GF-D8 (cell line): Measurements from ENCODE around the gene FTO.

Experiments
- DNase-seq: peaks from one replicate; lab custom pipeline; 2025; lab: John Stamatoyannopoulos, UW

Gene FTO

GRCh38 chr16:53711390-53711789 is 7.4 kb downstream of the FTO start:
- DNase-seq, result no peak

- no peak for DNase-seq
Measured at GRCh38 chr16:53712065-53712464, 8.1 kb downstream of the FTO start.

GRCh38 chr16:53713403-53714204 is 9.6 kb downstream of the FTO start:
- DNase-seq, result no peak

GRCh38 chr16:53714205-53715022 is 10.5 kb downstream of the FTO start:
- DNase-seq, result no peak

GRCh38 chr16:53715023-53715384 is 11.0 kb downstream of the FTO start:
- DNase-seq, result no peak

GRCh38 chr16:53717577-53717976 is 13.6 kb downstream of the FTO start:
- no peak for DNase-seq

- no peak for DNase-seq
Measured at GRCh38 chr16:53721017-53721416, 17.1 kb downstream of the FTO start.

GRCh38 chr16:53726625-53727024 is 22.7 kb downstream of the FTO start:
- no peak for DNase-seq

- DNase-seq, result no peak
Measured at GRCh38 chr16:53730693-53731092, 26.7 kb downstream of the FTO start.

- DNase-seq, result no peak
Measured at GRCh38 chr16:53732296-53732929, 28.5 kb downstream of the FTO start.

- no peak for DNase-seq
Measured at GRCh38 chr16:53734908-53735307, 31.0 kb downstream of the FTO start.

- DNase-seq, result no peak
Measured at GRCh38 chr16:53736297-53736696, 32.3 kb downstream of the FTO start.

- no peak for DNase-seq
Measured at GRCh38 chr16:53737552-53737951, 33.6 kb downstream of the FTO start.

GRCh38 chr16:53740476-53740875 is 36.5 kb downstream of the FTO start:
- no peak for DNase-seq

GRCh38 chr16:53740933-53741531 is 37.1 kb downstream of the FTO start:
- no peak for DNase-seq

- no peak for DNase-seq
Measured at GRCh38 chr16:53741546-53741945, 37.6 kb downstream of the FTO start.

- no peak for DNase-seq
Measured at GRCh38 chr16:53743149-53743566, 39.2 kb downstream of the FTO start.

GRCh38 chr16:53744449-53744848 is 40.5 kb downstream of the FTO start:
- no peak for DNase-seq

- DNase-seq, result no peak
Measured at GRCh38 chr16:53745086-53745485, 41.1 kb downstream of the FTO start.

GRCh38 chr16:53745753-53746266 is 41.9 kb downstream of the FTO start:
- DNase-seq, result no peak

- no peak for DNase-seq
Measured at GRCh38 chr16:53752560-53752959, 48.6 kb downstream of the FTO start.

- no peak for DNase-seq
Measured at GRCh38 chr16:53753431-53753830, 49.5 kb downstream of the FTO start.
